C1 segment of cervical spinal cord (tissue), 14 donors: ENCODE data around the gene IL20RB.

Experiments
- DNase-seq, 14 donors: peaks; one replicate each; lab custom pipeline; 2025; lab: John Stamatoyannopoulos, UW

IL20RB gene

DNA sequence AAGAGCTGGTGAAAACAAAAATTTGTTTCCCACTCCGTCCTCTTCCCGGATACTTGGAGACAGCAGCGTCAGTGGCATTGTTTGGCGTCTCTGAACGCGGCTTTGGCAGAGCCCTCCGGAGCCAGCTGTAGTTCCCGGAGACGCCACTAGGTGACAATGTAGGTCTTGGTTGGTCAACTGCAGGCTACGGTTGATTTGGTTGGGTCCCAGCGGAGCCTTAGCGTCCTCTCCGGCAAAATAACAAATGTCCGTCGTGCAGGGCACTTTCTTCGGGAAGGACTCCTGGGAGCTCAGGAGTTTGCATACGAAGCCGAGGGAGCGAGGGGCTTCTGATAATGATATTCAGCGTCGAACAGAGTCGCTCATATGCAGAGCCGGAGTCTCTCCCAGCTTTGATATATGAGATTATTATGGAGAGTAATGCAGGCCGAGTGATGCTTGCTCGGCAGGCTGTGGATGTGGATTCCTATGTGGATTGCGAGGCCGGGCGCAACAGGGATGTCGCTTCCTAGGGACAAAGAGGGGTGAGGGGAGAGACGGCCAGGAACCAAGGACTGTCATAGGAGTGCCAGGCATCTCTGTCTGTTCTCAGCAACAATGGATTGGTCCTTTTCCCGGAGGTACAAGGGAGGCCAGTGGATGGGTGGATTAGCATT lies 74.8 kb downstream of the IL20RB start:
- peak in 12 of 14 donors; percentile 43 to 82 (median 76) for DNase-seq

DNA sequence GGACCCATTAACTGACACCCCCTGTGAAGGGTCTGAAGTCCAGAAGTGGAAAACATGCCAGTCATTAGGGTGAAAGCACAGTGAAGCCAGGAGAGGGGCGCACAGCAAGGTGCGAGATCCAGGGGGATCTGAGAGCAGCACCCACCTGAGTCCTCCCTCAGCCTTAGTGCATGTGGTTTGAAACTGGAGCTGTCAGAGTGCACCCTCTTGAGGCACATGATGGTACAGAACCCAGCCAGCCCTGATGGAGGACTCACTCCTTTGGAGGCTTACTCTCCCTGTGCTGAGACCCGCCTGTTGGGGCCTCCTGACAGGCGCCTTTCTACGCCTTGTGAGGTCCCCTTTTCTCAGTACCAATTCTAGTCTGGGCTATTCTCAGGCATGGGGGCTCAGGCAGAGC lies 77.8 kb downstream of the IL20RB start:
- DNase-seq, result no peak

DNA sequence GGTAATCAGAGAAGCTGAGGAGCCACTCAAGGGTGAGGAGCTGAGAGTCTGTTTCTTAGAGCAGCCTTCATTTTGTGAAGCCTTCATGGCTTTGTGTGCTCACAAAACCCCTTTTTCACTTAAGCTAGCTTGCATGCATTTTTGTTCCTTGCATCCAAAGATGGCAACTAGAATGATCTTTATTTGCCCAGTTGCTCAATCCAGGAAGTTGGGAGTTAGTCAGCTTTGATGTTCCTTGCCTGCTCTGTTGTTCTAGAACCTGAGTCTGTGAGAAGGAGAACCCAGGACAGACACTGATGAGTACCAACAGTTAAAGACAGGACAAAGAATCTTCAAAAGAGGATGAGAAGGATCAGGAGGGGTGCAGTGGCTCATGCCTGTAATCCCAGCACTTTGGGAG lies 81.8 kb downstream of the IL20RB start:
- DNase-seq, result no peak

DNA sequence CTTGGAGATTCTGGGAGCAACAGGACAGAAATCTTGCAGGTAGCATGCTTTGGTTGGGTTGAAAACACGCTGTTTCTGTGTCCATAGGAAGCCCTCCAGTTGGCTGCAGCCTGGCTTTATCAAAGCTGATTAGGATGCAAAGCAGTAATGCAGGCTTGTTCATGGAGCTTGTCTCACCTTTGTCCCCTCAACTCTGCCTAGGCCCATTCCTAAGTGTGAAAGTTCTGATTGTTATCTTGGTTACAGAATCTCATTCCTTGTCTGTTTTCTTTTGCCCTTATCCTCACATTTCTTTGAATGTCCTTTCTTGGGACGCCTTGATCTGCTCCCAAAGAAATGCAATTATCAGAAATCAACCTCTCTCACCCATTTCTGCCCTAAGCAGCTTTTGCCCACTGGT lies 83.5 kb downstream of the IL20RB start:
- no peak for DNase-seq

DNA sequence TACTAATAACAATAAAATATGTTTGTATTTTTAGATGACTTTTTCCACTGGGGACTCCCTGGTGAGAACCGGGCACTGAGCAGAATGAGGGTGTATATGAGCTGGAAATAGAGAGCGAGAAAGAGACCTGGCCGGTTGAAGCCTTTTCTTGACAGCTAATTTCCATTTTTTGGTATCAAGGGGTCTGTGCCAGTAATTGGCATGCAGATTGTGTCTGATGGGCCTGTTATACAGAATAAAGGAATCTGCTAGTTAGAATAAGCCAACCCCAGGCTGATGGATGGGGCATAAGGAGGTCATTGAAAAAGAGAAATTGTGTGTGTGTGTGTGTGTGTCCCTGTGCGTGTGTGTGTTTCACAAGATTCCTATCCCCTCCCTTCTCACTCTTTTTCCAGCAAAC lies 83.9 kb downstream of the IL20RB start:
- DNase-seq, result no peak

DNA sequence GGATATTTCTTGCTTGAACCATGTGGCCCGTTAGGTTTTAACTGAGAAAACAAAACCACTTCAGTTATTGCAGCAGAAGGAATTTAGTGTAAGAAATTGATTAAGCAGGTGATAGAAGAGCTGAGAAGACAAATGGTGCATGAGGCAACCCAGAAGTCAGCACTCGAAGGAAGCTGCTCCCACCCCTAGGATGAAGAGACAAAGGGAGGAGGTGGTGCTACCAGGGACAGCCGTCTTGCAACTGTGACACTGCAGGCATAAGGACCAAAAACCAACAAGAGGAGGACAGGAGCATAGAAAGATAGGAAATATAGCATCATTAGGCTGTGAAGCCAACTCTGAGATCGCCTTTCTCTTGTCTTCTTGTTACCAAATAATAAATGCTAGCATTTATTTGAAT lies 89.0 kb downstream of the IL20RB start:
- no peak for DNase-seq

DNA sequence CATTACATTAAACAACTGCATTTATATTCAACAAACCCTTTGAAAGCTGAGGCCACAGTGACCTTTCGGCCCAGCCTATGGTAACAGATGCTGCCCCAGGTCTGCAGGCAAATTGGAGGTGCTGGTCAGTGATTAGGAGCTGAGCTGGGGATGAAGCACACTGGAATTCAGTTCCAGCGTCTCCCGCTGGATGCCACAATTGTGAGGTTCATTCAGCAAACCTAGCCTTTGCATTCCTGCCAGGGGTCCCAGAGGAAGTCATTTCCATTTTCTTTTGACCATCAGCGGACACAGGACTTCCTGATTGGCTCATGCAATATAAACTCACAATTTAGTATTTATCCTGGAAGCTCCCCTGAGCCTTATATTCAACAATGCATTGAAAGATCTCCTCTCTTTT lies 89.5 kb downstream of the IL20RB start:
- DNase-seq, result no peak

DNA sequence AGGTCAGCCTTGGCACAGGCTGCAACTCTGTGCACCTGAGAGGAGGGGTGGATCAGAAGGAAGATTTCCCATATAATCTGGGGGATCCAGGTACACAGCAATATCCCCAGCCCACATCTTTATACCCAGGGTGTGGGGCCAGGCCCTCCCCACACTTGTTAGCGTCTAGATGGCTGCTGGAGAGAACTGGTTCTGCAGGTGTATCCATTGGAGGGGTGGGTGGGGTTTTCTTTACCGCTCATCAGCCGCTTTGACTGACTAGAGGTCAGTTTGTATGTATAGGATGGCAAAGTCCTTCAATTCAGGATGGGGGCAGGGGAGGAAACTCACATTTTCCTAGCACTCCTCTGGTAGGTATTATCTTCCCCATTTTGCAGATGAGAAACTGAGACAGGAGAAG lies 92.5 kb downstream of the IL20RB start:
- no peak for DNase-seq

DNA sequence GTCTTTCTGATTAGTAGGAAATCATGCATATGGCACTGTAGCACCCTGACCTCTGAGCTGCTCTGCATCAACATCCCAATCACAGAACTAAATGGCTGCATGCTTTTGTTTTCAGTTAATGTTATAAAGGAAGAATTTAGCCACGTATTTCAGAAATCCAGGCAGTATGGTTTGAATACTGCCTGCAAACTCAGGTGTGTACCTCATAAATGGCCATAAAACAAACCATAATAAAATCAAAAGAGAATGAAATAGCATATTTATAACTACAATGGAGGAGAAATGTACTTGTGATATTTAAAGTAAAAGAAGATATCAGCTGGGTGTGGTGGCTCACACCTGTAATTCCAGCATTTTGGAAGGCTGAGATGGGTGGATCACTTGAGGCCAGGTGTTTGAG lies 94.5 kb downstream of the IL20RB start:
- no peak for DNase-seq
